ENCODE results near the gene CBARP.

DNA sequence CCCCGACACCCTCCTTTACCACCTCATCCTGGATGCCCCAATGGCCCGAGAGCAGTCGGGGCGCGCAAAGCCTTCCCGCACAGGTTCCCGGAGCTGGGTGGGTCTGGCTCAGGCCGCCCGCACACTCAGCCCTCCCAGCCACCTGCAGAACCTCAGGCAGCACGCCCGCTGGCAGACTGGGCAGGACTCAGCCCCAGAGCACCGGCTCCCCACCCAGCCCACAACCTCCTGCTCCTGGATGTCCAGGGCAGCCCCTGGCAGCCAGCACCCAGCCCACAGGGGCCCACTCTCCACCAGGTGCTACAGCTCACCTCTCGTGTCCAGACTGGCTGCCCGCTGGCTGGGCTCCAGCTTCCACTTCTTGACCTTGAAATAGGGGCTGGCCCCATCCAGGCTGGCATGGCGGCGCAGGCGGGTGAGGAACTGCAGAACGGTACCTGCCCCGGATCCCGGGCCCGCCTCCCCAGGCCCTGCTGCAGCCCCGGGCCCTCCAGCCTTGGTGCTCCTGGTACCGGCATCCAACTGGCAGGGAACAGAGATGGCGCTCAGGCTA, 4.6 kb downstream of the CBARP start:
- TF ChIP-seq, protein P1, sequence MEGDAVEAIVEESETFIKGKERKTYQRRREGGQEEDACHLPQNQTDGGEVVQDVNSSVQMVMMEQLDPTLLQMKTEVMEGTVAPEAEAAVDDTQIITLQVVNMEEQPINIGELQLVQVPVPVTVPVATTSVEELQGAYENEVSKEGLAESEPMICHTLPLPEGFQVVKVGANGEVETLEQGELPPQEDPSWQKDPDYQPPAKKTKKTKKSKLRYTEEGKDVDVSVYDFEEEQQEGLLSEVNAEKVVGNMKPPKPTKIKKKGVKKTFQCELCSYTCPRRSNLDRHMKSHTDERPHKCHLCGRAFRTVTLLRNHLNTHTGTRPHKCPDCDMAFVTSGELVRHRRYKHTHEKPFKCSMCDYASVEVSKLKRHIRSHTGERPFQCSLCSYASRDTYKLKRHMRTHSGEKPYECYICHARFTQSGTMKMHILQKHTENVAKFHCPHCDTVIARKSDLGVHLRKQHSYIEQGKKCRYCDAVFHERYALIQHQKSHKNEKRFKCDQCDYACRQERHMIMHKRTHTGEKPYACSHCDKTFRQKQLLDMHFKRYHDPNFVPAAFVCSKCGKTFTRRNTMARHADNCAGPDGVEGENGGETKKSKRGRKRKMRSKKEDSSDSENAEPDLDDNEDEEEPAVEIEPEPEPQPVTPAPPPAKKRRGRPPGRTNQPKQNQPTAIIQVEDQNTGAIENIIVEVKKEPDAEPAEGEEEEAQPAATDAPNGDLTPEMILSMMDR (conservative IDR thresholded peaks at IDR 0.05; ENCODE audit: low read depth, low read length): no peak
- TF ChIP-seq EZH2 (IDR thresholded peaks at IDR 0.05; ENCODE audit: borderline replicate concordance, low read depth, low read length, poor library complexity, severe bottlenecking): no peak
